NT2/D1 (cell line): ENCODE results near the gene NEMP2.

Source experiments
- DNase-seq: peaks from one replicate; pipeline ENCODE4 v3.0.0-alpha.2; 2011; ENCODE audit warnings: low read depth, low spot score
- H3K27me3 ChIP-seq: 2 replicates; pipeline ENCODE4 v1.6.0; 2011; ENCODE audit warnings: mild to moderate bottlenecking; ENCODE audit not compliant: insufficient read length, insufficient read depth
- H3K36me3 ChIP-seq: 2 replicates; pipeline ENCODE4 v1.6.1; 2011; ENCODE audit warnings: mild to moderate bottlenecking, low read length, mixed read lengths; ENCODE audit not compliant: insufficient read depth, insufficient read length
- H3K4me1 ChIP-seq: 2 replicates; pipeline ENCODE4 v1.5.1; 2011; ENCODE audit not compliant: insufficient read depth, insufficient read length
- H3K4me3 ChIP-seq: 2 replicates; pipeline ENCODE4 v1.5.1; 2011; ENCODE audit warnings: low read depth; ENCODE audit not compliant: insufficient read length
- H3K9ac ChIP-seq: 2 replicates; pipeline ENCODE4 v1.6.0; 2011; ENCODE audit warnings: low read depth; ENCODE audit not compliant: insufficient read length
- H3K9me3 ChIP-seq: 2 replicates; pipeline ENCODE4 v1.5.1; 2011; ENCODE audit warnings: mild to moderate bottlenecking, low read length; ENCODE audit not compliant: insufficient read depth
- SUZ12 ChIP-seq: IDR thresholded peaks from 2 replicates; pipeline ENCODE4 v1.6.1; 2011; ENCODE audit not compliant: insufficient read length, insufficient read depth; ENCODE audit errors: extremely low read depth
- YY1 ChIP-seq: IDR thresholded peaks from 2 replicates; pipeline ENCODE4 v1.6.1; 2011; ENCODE audit not compliant: insufficient read length, insufficient read depth
- ZNF274 ChIP-seq: IDR thresholded peaks from 2 replicates; pipeline ENCODE4 v1.6.1; 2011; ENCODE audit warnings: mild to moderate bottlenecking, low read depth, low read length

NEMP2 gene

DNA sequence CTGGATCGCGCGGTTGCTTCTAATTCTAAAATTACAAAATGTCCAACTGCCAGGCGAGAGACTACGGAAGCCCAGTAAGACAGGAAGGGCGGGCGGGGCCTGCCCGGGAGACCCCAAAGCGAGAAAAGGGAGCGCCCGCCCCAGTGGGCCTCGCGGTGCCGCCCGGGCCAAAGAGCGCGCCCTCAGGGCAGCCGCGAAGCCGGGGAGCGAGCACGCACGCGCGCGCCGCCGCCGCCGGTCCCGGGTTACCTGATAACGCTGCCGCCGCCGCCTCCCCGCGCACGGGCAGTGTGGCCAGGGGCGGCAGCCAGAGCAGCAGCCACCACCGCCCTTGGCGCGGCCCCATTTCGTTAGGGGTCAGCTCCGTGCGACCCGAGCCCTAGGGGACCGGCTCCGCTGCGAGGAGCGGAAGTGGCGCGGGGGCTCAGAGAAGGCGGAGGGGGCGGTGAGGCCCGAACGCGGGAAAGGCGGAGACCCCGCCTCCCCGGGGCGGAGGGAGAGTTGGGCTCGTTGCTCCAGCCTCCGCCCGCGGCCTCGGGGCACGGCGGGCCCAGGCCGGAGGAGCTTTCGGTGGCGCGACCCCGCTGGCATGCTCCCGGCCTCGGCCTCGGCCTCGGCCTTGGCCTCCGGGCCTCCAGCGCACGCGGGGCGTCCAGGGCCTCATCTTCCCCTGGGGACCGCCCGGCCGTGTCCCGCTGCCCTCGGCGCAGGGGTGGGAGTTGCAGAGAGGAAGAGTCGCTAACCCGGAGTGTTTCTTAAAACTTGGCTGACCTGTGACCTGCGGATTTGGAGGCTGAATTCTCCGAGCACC lies at the start of gene NEMP2:
TSS of gene NEMP2 (minus strand) at position 413 of the 811 bp plus-strand sequence. CDS start at position 346, 67 bp downstream.
- peak within 1 kb of the TSS; percentile 72 for H3K4me3 ChIP-seq
- H3K27me3 ChIP-seq: no peaks in the 10 kb centered on the region
- H3K4me1 ChIP-seq: peaks cover 2% of the 10 kb centered on the region
- peak; percentile 80 for DNase-seq
- no peaks in the 10 kb centered on the region for H3K36me3 ChIP-seq
- H3K9me3 ChIP-seq: peaks cover 26% of the 10 kb centered on the region
- H3K9ac ChIP-seq: peak within 1 kb of the TSS; percentile 87
- TF ChIP-seq SUZ12 (no peak), YY1 (no peak), ZNF274 (no peak)

DNA sequence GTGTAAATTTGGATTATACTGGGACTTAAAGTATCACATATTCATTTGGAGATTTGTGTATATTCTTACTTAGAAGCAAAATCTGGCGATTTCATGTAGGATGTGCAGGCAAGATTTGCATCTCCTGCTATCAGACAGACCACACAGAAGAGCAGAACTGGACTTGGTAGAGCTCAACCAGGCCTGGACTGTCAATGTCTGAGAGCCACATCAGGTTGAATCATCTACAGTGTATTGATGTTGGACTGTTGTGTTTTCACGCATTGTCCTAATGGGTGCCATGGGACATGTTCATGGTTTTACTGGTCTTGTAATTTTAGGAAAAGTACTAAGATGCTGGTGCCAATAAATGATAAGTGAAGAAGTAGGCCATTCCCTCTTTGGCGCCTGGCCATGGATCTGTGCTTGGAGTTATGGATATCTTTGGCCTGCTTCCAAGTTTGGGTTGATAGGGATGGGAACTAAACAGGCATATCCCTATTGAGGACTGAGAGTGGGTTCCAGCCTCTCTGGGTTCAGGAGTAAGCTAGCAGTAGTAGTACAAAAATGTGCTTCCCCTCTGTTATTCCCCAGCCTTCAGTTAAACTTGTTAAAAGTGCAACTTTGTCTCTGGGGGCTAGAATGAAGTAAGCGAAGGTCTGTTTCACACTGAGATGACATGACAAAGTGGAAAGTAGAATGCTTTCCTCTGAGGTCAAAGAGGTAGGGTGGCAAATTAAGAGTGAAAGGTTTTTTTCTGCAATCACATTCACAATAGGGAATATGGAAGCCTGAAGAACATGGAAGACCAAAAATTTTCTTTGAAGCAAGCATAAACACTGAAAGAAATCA lies 49.2 kb upstream of the NEMP2 start:
- DNase-seq: no peak

GRCh38 chr2:190582736-190583506 lies 48.4 kb upstream of the NEMP2 start:
- DNase-seq: no peak
- Histone ChIP-seq H3K9me3 (no peaks in the 10 kb centered on the region), H3K4me3 (no peak overlapping the region)

More for the DNA sequence above, 49.2 kb upstream of the NEMP2 start:
- Histone ChIP-seq H3K9me3 (no peaks in the 10 kb centered on the region), H3K4me1 (no peaks in the 10 kb centered on the region), H3K9ac (no peak overlapping the region), H3K27me3 (no peaks in the 10 kb centered on the region), H3K36me3 (no peaks in the 10 kb centered on the region), H3K4me3 (no peak overlapping the region)
- TF ChIP-seq SUZ12 (no peak), ZNF274 (no peak), YY1 (no peak)

GRCh38 chr2:190582019-190582418 lies 47.5 kb upstream of the NEMP2 start:
- no peaks in the 10 kb centered on the region for H3K4me1 ChIP-seq
- DNase-seq: no peak

More at GRCh38 chr2:190582736-190583506, 48.4 kb upstream of the NEMP2 start:
- TF ChIP-seq ZNF274 (no peak), YY1 (no peak), SUZ12 (no peak)
- H3K9ac ChIP-seq: no peak overlapping the region
- H3K36me3 ChIP-seq: no peaks in the 10 kb centered on the region
- H3K4me1 ChIP-seq: no peaks in the 10 kb centered on the region
- no peaks in the 10 kb centered on the region for H3K27me3 ChIP-seq

DNA sequence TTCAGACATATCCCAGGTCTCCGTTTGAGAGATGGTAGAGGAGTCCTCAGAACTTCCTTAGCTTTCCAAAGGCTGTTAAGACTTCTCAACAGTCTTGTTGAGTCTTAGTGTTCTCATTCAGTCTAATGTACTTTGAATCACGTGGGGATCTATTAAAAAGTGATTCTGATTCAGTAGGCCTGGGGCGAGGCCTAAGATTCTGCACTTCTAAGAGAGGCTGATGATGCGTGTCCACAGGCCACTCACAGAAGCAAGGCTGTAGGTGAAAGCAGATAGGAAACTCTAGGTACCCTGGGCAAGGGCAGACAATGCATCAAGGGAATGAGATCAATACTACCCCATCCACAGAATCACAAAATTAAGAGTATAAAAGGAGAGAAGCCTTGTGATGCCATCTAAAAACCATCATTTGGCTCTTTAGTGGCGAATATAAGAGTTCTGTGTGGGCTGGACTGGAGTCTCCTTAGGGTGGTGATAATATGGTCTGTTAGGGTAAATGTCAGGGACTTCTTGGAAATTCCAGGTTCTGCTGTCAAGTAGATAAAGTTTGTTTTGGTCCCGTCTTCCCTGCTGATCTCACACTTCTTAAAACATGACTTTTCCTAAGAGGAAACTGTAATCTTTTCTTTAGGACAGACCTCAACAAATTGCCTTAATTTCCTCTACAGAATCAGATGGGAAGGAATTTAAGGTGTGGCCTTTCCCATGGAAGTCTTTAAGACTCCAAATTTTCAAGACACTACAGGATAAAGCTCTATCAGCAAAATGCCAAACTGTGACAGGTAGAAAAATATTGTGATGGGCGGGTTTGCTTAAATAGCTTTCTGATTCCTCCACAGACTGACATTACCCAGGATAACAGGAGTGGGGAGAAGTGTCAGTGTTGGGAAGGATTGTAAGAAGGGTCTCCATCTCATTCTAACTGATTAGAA lies 45.7 kb upstream of the NEMP2 start:
- no peaks in the 10 kb centered on the region for H3K4me1 ChIP-seq
- no peak overlapping the region for H3K9ac ChIP-seq
- no peaks in the 10 kb centered on the region for H3K36me3 ChIP-seq
- no peak for TF ChIP-seq YY1
- TF ChIP-seq SUZ12: no peak
- no peak for TF ChIP-seq ZNF274
- no peaks in the 10 kb centered on the region for H3K9me3 ChIP-seq
- H3K4me3 ChIP-seq: no peak overlapping the region
- no peaks in the 10 kb centered on the region for H3K27me3 ChIP-seq
- DNase-seq: no peak

More at GRCh38 chr2:190582019-190582418, 47.5 kb upstream of the NEMP2 start:
- H3K27me3 ChIP-seq: no peaks in the 10 kb centered on the region
- no peak overlapping the region for H3K9ac ChIP-seq
- TF ChIP-seq YY1: no peak
- no peak for TF ChIP-seq SUZ12
- no peaks in the 10 kb centered on the region for H3K36me3 ChIP-seq
- H3K4me3 ChIP-seq: no peak overlapping the region
- H3K9me3 ChIP-seq: no peaks in the 10 kb centered on the region

DNA sequence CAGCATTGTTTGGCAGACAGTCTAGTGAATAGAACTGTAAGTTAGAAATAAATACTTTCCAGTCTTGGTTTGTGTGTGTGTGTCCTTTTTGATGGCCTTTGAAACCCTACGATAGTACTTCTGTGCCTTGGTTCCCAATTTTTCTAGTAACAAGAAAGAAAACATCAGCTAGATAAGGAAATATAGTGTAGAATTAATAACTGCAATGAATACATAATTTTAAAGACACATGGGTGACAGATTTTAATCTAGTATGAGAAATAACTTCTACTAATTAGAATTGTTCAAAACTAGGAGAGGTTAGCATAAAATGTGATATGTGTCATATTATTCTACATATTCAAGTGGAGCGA lies 44.5 kb upstream of the NEMP2 start:
- TF ChIP-seq ZNF274: no peak
- TF ChIP-seq SUZ12: no peak
- no peak for TF ChIP-seq YY1

More for the DNA sequence above, 44.5 kb upstream of the NEMP2 start:
- H3K27me3 ChIP-seq: no peaks in the 10 kb centered on the region
- DNase-seq: no peak
- H3K36me3 ChIP-seq: no peaks in the 10 kb centered on the region
- no peaks in the 10 kb centered on the region for H3K9me3 ChIP-seq
- no peak overlapping the region for H3K4me3 ChIP-seq
- H3K9ac ChIP-seq: no peak overlapping the region
- H3K4me1 ChIP-seq: no peaks in the 10 kb centered on the region
